A673 (cell line): Measurements from ENCODE around the gene WFDC12.

ENCODE experiments used
- CTCF ChIP-seq: fragments of 300-800, 200-600 bp; sonication (generic); conservative IDR thresholded peaks from 2 replicates; pipeline ENCODE4 v1.5.1; 2017; ENCODE audit warnings: low read depth, mild to moderate bottlenecking, antibody characterized with exemption, low read length, moderate library complexity, mixed read lengths
- EZH2 ChIP-seq: fragments of 200-600 bp; sonication (generic); IDR thresholded peaks from 2 replicates; pipeline ENCODE4 v1.6.1; 2017; ENCODE audit warnings: borderline replicate concordance, low read depth, mild to moderate bottlenecking, mixed read lengths, antibody characterized with exemption, low read length; ENCODE audit not compliant: poor library complexity, severe bottlenecking

DNA sequence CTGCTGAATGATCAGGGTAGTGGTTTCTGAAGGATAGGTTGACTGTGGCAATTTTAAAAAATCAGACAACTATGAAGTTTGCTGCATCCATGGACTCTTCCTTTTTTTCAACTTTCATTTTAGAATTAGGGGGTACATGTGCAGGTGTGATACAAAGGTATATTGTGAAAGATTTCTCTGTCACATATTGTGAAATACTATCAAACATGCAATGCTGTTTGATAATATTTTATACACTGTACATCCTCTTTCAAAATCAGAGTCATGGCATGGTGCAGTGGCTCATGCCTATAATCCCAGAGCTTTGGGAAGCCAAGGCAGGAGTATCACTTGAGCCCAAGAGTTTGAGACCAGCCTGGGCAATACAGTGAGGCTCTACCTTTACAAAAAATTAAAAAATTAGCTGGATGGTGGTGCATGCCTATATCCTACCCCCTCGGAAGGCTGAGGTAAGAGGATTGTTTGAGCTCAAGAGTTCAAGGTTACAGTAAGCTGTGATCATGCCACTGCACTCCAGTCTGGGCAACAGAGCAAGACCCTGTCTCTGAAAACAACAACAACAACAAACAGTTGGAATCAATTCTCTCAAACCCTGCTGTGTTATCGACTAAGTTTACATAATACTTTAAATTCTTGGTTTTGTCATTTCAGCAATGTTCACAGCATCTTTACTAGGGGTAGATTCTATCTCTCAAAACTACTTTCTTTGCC is 4.6 kb downstream of the WFDC12 start:
- no peak for TF ChIP-seq CTCF
- TF ChIP-seq EZH2: no peak
